Measurements from ENCODE around the gene OTOS. TPM values are rescaled to one million over a fixed set of nuclear protein-coding genes. Genes with fewer than 3 reads are reported as not detected.

Gene OTOS
- total and polyA plus RNA-seq, 2 of the 13 experiments (the other 11 are each of a cell fraction or from before 2014, with no cell fraction given), result not detected

DNA sequence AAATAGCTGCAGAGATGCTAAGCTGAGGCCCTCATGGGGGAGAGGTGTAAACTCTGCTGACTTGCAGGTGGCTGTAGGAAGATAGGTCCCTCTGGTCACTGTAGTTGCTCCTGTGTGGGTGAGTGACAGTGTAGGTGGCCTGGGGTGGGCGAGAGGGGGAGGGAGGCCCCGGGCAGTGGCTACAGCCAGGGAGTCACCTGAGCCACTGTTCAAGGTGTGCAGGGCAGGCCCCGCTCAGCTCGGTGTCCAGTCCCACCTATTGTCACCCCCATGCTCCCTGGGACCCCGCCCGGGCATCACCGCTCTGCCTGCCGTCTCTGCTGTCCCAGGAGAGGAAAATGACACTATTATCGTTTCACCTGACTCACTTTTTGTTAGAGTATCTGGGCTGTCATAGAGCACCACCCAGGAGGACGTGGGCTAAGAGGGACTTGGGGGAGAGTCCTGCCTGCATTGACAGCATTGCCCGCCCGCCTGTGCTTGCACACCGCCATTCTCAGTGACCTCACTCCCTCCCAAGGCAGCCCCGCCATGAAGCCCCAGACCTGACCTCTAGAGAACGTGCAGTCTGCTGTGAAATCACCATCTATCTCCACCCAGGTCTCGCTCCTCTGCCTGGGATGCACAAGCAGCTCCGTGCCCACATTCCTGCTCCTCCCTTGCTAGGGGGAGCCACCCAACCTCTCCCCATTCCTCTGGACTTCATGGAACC lies 33.5 kb downstream of the OTOS start:
- no peak overlapping the region for H3K4me2 ChIP-seq (ENCODE audit: low read depth, low read length)
- no peaks in the 10 kb centered on the region for H3K79me2 ChIP-seq (ENCODE audit: insufficient read depth, low read length)
- peaks cover 8 to 55% of the 10 kb centered on the region in 2 experiments; a peak in 4 of 5 replicates for H3K27me3 ChIP-seq (ENCODE audit: control insufficient read depth in 1 of 2, insufficient read depth in 2 of 2, low read length in 2 of 2)
- DNase-seq (ENCODE audit: low spot score) (no peak), FAIRE-seq (no peak), ATAC-seq (no peak)
- WGBS (ENCODE audit: low lambda C conversion rate), result 39% methylated on average over 7 of the region's 17 CpGs
- no TSS peak for BruUV-seq (replicated peaks)
- H3K9me3 ChIP-seq (ENCODE audit: low read length), result no peaks in the 10 kb centered on the region
- CTCF ChIA-PET (ENCODE audit: low intra/inter-chr PET ratio, low total read pairs), result no interaction called here
- intact Hi-C loops (cut with micrococcal nuclease; ENCODE audit: unreplicated experiment) (no loop called here), in situ Hi-C loops (cut with HindIII; ENCODE audit: extremely low pct_ligation_motif_present, low pct_unique_long_range_greater_than_20kb) (no loop called here)
- H3K4me1 ChIP-seq (ENCODE audit: insufficient read depth, low read length), result no peaks in the 10 kb centered on the region
- no peak overlapping the region for H3K4me3 ChIP-seq (replicated peaks in 1 of 3; ENCODE audit: insufficient read depth in 1 of 3, low read depth in 2 of 3, low read length in 3 of 3)
- no peaks in the 10 kb centered on the region for H4K20me1 ChIP-seq (ENCODE audit: insufficient read depth, low read length)
- H3K27ac ChIP-seq (ENCODE audit: extremely low read length, insufficient read depth, low read length), result no peak overlapping the region
- H3K36me3 ChIP-seq (replicated peaks in 1 of 2; ENCODE audit: control insufficient read depth in 1 of 2, insufficient read depth in 2 of 2, low read length in 2 of 2), result no peaks in the 10 kb centered on the region
- no peak overlapping the region for H2AFZ ChIP-seq (ENCODE audit: low read length)
- no peak overlapping the region for H3K9ac ChIP-seq (ENCODE audit: insufficient read depth, low read depth, low read length)
- POLR2A ChIA-PET, result no interaction called here
- TF ChIP-seq RBM39 (IDR thresholded peaks at IDR 0.05; ENCODE audit: low read depth, low read length, poor library complexity, severe bottlenecking), result no peak
- no peak for TF ChIP-seq PHF8 (CRISPR knock-in tag; IDR thresholded peaks at IDR 0.05)
- TF ChIP-seq FOXO1 (CRISPR knock-in tag; IDR thresholded peaks at IDR 0.05), result no peak
- no peak for TF ChIP-seq ZNF460 (CRISPR knock-in tag; IDR thresholded peaks at IDR 0.05; ENCODE audit: borderline replicate concordance)
- TF ChIP-seq, protein P1, sequence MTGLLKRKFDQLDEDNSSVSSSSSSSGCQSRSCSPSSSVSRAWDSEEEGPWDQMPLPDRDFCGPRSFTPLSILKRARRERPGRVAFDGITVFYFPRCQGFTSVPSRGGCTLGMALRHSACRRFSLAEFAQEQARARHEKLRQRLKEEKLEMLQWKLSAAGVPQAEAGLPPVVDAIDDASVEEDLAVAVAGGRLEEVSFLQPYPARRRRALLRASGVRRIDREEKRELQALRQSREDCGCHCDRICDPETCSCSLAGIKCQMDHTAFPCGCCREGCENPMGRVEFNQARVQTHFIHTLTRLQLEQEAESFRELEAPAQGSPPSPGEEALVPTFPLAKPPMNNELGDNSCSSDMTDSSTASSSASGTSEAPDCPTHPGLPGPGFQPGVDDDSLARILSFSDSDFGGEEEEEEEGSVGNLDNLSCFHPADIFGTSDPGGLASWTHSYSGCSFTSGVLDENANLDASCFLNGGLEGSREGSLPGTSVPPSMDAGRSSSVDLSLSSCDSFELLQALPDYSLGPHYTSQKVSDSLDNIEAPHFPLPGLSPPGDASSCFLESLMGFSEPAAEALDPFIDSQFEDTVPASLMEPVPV (CRISPR knock-in tag; IDR thresholded peaks at IDR 0.05), result no peak
- TF ChIP-seq, protein P2, sequence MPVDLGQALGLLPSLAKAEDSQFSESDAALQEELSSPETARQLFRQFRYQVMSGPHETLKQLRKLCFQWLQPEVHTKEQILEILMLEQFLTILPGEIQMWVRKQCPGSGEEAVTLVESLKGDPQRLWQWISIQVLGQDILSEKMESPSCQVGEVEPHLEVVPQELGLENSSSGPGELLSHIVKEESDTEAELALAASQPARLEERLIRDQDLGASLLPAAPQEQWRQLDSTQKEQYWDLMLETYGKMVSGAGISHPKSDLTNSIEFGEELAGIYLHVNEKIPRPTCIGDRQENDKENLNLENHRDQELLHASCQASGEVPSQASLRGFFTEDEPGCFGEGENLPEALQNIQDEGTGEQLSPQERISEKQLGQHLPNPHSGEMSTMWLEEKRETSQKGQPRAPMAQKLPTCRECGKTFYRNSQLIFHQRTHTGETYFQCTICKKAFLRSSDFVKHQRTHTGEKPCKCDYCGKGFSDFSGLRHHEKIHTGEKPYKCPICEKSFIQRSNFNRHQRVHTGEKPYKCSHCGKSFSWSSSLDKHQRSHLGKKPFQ (CRISPR knock-in tag; IDR thresholded peaks at IDR 0.05; ENCODE audit: insufficient replicate concordance), result no peak
- no peak for TF ChIP-seq KMT2A (CRISPR knock-in tag; IDR thresholded peaks at IDR 0.05)
- TF ChIP-seq, protein P3, sequence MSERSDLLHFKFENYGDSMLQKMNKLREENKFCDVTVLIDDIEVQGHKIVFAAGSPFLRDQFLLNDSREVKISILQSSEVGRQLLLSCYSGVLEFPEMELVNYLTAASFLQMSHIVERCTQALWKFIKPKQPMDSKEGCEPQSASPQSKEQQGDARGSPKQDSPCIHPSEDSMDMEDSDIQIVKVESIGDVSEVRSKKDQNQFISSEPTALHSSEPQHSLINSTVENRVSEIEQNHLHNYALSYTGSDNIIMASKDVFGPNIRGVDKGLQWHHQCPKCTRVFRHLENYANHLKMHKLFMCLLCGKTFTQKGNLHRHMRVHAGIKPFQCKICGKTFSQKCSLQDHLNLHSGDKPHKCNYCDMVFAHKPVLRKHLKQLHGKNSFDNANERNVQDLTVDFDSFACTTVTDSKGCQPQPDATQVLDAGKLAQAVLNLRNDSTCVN (CRISPR knock-in tag; IDR thresholded peaks at IDR 0.05; ENCODE audit: borderline replicate concordance), result no peak
- no peak for TF ChIP-seq AKAP8 (CRISPR knock-in tag; IDR thresholded peaks at IDR 0.05)
